ENCODE results near the gene AWAT2.

DNA sequence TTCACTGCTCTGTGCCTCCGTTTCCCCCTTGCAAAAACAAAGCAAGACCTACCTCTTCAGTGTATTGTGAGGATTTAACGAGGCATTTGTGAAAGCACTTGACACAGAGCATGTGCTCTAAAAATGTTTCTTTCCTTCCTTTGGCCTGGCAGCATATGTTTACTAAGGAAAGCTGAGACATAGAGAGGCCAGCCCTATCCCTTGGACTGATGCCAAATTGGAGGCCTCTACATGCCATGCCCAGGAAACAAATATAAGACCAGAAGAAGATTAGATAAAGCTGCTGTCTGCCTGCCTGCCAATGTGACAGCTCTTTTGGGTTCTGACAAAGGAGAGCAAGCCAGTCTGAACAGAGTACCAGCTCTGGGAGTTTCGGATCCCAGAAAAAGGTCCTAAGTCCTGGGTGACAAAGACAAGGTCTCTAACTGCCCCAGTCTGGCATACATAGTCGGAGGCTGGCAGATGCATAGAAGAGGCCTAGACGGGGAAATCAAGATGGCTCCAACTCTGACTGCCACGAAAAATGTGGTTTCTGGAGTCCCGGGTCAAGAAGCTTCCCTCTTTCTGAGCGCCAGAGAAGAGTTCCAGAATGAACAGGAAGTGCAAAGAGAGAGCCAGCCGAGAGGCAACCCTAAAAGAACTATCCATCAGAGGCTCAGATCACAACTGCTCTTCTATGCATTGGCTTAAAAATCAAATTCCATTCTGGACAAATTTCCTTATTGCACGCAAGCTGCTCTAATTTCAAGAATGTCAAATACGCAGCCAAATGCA lies 38.3 kb upstream of the AWAT2 start:
- TF ChIP-seq POLR2A (IDR thresholded peaks at IDR 0.05): no peak
- TF ChIP-seq, protein P1, sequence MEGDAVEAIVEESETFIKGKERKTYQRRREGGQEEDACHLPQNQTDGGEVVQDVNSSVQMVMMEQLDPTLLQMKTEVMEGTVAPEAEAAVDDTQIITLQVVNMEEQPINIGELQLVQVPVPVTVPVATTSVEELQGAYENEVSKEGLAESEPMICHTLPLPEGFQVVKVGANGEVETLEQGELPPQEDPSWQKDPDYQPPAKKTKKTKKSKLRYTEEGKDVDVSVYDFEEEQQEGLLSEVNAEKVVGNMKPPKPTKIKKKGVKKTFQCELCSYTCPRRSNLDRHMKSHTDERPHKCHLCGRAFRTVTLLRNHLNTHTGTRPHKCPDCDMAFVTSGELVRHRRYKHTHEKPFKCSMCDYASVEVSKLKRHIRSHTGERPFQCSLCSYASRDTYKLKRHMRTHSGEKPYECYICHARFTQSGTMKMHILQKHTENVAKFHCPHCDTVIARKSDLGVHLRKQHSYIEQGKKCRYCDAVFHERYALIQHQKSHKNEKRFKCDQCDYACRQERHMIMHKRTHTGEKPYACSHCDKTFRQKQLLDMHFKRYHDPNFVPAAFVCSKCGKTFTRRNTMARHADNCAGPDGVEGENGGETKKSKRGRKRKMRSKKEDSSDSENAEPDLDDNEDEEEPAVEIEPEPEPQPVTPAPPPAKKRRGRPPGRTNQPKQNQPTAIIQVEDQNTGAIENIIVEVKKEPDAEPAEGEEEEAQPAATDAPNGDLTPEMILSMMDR (IDR thresholded peaks at IDR 0.05): no peak

Measured in ovary (tissue), 3 donors.